Activated CD4-positive, alpha-beta T cell treated with anti-CD3 and anti-CD28 coated beads, Interleukin-2, Interleukin-6, amounts not matched to agents 100 ng/mL and 50 ng/mL, durations not matched to agents 16 hours and 8 hours (primary cell): ENCODE results near the gene CEP131.

ENCODE experiments used
- DNase-seq: peaks from one replicate; pipeline ENCODE4 v3.0.0-alpha.2; 2020

CEP131 gene

GRCh38 chr17:81222906-81223761 is at the start of gene CEP131:
CEP131 (minus strand) TSS chr17:81222965; CDS start chr17:81220056, 2,909 bp downstream.
- peak; percentile 100 for DNase-seq

- no peak for DNase-seq
Measured at GRCh38 chr17:81271226-81271625, 48.5 kb upstream of the CEP131 start.

- DNase-seq = no peak
Measured at GRCh38 chr17:81270279-81270678, 47.5 kb upstream of the CEP131 start.

- no peak for DNase-seq
Measured at GRCh38 chr17:81267390-81268067, 44.8 kb upstream of the CEP131 start.

GRCh38 chr17:81265576-81265975 is 42.8 kb upstream of the CEP131 start:
- no peak for DNase-seq

GRCh38 chr17:81264640-81265039 is 41.9 kb upstream of the CEP131 start:
- DNase-seq = no peak

GRCh38 chr17:81263371-81264181 is 40.8 kb upstream of the CEP131 start:
- DNase-seq = no peak

- no peak for DNase-seq
Measured at GRCh38 chr17:81261582-81262336, 39.0 kb upstream of the CEP131 start.

GRCh38 chr17:81261096-81261495 is 38.3 kb upstream of the CEP131 start:
- no peak for DNase-seq

GRCh38 chr17:81260641-81261040 is 37.9 kb upstream of the CEP131 start:
- no peak for DNase-seq

GRCh38 chr17:81260171-81260570 is 37.4 kb upstream of the CEP131 start:
- DNase-seq = no peak

GRCh38 chr17:81259058-81259605 is 36.4 kb upstream of the CEP131 start:
- DNase-seq = no peak

GRCh38 chr17:81258292-81258691 is 35.5 kb upstream of the CEP131 start:
- no peak for DNase-seq

GRCh38 chr17:81257533-81257932 is 34.8 kb upstream of the CEP131 start:
- no peak for DNase-seq

GRCh38 chr17:81256616-81257015 is 33.9 kb upstream of the CEP131 start:
- no peak for DNase-seq

- no peak for DNase-seq
Measured at GRCh38 chr17:81254955-81255717, 32.4 kb upstream of the CEP131 start.

GRCh38 chr17:81253358-81254131 is 30.8 kb upstream of the CEP131 start:
- peak; percentile 63 for DNase-seq

- DNase-seq = no peak
Measured at GRCh38 chr17:81252987-81253329, 30.2 kb upstream of the CEP131 start.

- DNase-seq = no peak
Measured at GRCh38 chr17:81252326-81252986, 29.7 kb upstream of the CEP131 start.

GRCh38 chr17:81251709-81252301 is 29.0 kb upstream of the CEP131 start:
- DNase-seq = no peak
